ENCODE data around the gene C1QTNF6. TPM values are rescaled to one million over a fixed set of nuclear protein-coding genes. Genes with fewer than 3 reads are reported as not detected.

C1QTNF6 gene
- total and polyA plus RNA-seq, 2 donors (not counting 3 experiments of a cell fraction or from before 2014, with no cell fraction given) = 20.2 to 27.6 TPM

GRCh38 chr22:37137903-37138665, 50.0 kb downstream of the C1QTNF6 start:
- no TSS peak for BruUV-seq (replicated peaks)
- Histone ChIP-seq H3K9ac (replicated peaks; ENCODE audit: extremely low read depth, insufficient read depth, low read length) (no peak overlapping the region), H3K4me3 (replicated peaks in 1 of 3; ENCODE audit: insufficient read depth in 1 of 3, low read depth in 1 of 3, low read length in 3 of 3) (no peak overlapping the region), H3K9me1 (replicated peaks; ENCODE audit: control insufficient read depth, extremely low read depth, insufficient read depth, low read length) (no peaks in the 10 kb centered on the region), H3K27ac (ENCODE audit: insufficient read depth, low read depth, low read length) (no peak overlapping the region), H3K27me3 (ENCODE audit: control insufficient read depth in 2 of 2, insufficient read depth in 2 of 2, low read length in 2 of 2) (no peaks in the 10 kb centered on the region), H3K9me3 (replicated peaks; ENCODE audit: control insufficient read depth, insufficient read depth, low read length) (no peaks in the 10 kb centered on the region), H3K4me1 (ENCODE audit: control insufficient read depth, extremely low read depth, insufficient read depth, low read length) (no peaks in the 10 kb centered on the region), H4K20me1 (replicated peaks; ENCODE audit: control insufficient read depth, extremely low read depth, insufficient read depth, low read length) (no peaks in the 10 kb centered on the region), H3K4me2 (ENCODE audit: insufficient read depth, low read length) (no peak overlapping the region), H2AFZ (ENCODE audit: low read depth, low read length) (no peak overlapping the region), H3K36me3 (ENCODE audit: control insufficient read depth in 2 of 2, extremely low read depth in 1 of 2, insufficient read depth in 2 of 2, low read length in 2 of 2) (no peaks in the 10 kb centered on the region), H3K79me2 (ENCODE audit: control insufficient read depth, insufficient read depth, low read length) (no peaks in the 10 kb centered on the region)
- no peak for DNase-seq (ENCODE audit: low read depth, low spot score)
- POLR2A ChIA-PET = no interaction called here
- dilution Hi-C loops (cut with MboI; ENCODE audit: extremely low pct_ligation_motif_present, low sequenced_read_pairs) (no loop called here), intact Hi-C loops (cut with micrococcal nuclease) (no loop called here)
- FAIRE-seq = no peak
- CTCF ChIA-PET = no interaction called here
- TF ChIP-seq GATA2 (IDR thresholded peaks at IDR 0.05; ENCODE audit: insufficient read depth, insufficient read length, low read depth, low read length) (no peak), CTCF (IDR thresholded peaks at IDR 0.05; ENCODE audit: extremely low read depth in 1 of 2, insufficient read depth in 1 of 2, low read depth in 1 of 2, low read length in 2 of 2) (no peak), POLR2A (IDR thresholded peaks at IDR 0.05; ENCODE audit: low read depth, low read length) (no peak), EZH2 (IDR thresholded peaks at IDR 0.05; ENCODE audit: borderline replicate concordance, low read depth, low read length, severe bottlenecking) (no peak), FOS (IDR thresholded peaks at IDR 0.05; ENCODE audit: borderline replicate concordance, insufficient read depth, low read length) (no peak), JUN (IDR thresholded peaks at IDR 0.05; ENCODE audit: borderline replicate concordance, insufficient read depth, insufficient read length, low read depth) (no peak), POLR2AphosphoS5 (IDR thresholded peaks at IDR 0.05; ENCODE audit: insufficient read depth, low read depth, low read length) (no peak), MYC (IDR thresholded peaks at IDR 0.05; ENCODE audit: low read depth, low read length) (no peak)
- TF ChIP-seq, protein P1, sequence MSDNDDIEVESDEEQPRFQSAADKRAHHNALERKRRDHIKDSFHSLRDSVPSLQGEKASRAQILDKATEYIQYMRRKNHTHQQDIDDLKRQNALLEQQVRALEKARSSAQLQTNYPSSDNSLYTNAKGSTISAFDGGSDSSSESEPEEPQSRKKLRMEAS (IDR thresholded peaks at IDR 0.05; ENCODE audit: insufficient read depth, insufficient read length) = no peak

Measured in endothelial cell of umbilical vein (primary cell).